Mucosa of descending colon (tissue), 3 donors: ENCODE data around the gene ZBTB3. TPM values are rescaled to one million over a fixed set of nuclear protein-coding genes. Genes with fewer than 3 reads are reported as not detected.

Experiments
- ATAC-seq: fragments of 200-7000 bp; cut with Tn5 transposase; one replicate; pipeline ENCODE4 v1.9.1; 2020; ENCODE audit warnings: mild to moderate bottlenecking, moderate library complexity
- DNase-seq, 3 donors: peaks; one replicate each; pipeline ENCODE4 v3.0.0-alpha.2; 2020
- H3K36me3 ChIP-seq: fragments of 200-600 bp; one replicate; pipeline ENCODE4 v1.8.0; 2021; ENCODE audit warnings: low read depth, mild to moderate bottlenecking
- H3K4me1 ChIP-seq: fragments of 200-600 bp; one replicate; pipeline ENCODE4 v1.8.0; 2021; ENCODE audit warnings: low read depth, mild to moderate bottlenecking
- H3K4me3 ChIP-seq: fragments of 200-600 bp; one replicate; pipeline ENCODE4 v1.8.0; 2021; ENCODE audit warnings: mild to moderate bottlenecking
- H3K9me3 ChIP-seq: fragments of 200-600 bp; one replicate; pipeline ENCODE4 v1.8.0; 2021; ENCODE audit warnings: mild to moderate bottlenecking
- CTCF ChIP-seq: fragments of 200-600 bp; IDR thresholded peaks from one replicate; pipeline ENCODE4 v1.8.0; 2022; ENCODE audit warnings: antibody characterized with exemption, mild to moderate bottlenecking
- intact Hi-C, 2 donors: fragments of 100-400 bp; cut with DNase I in 1 of 2; cut with micrococcal nuclease in 1 of 2; formaldehyde crosslinking; loops; one replicate each; pipeline versions ENCODE4 v1.11.0 to v1.11.1; 2022; cut with DNase I, micrococcal nuclease
- total RNA-seq, 3 donors: library from RNA; stranded (reverse); fragmentation: NEBNext Ultra II Directional in 2 of 3; extraction: Animal tissue kit (Norgen Biotek cat#: 25700) in 2 of 3; gene quantifications; one replicate each; pipeline versions ENCODE4 v1.2.1 to v1.2.4, GENCODE V29; 2021 to 2023
- donor health status: DM: no; HTN: no; CAD: no; lungs with moderate emphysema.
- donor health status: DM: no; HTN: no; CAD: no.
- donor health status: DM: no; HTN: yes; CAD: no.

The ZBTB3 gene
- total RNA-seq, 3 donors from 2014 or later, result 10.9 to 15.6 (median 13.0) TPM

DNA sequence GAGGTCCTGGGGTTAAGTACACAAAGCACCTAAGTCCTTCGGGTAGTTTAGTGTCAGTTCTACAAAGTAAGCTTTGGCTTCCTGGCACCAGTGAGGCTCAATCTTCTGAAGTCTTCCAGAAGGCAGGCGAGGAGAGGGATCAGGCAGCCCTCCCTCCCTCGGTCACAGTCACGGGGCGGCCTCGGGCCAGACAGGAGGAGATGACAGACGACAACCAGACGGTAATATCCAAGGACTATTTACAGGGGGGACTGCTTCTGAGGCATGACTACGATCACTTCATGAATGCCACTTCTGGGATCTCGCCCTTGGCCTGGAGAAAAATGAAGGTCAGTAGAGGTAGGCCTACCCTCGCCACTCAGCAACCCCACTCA, 38.2 kb upstream of the ZBTB3 start:
- H3K9me3 ChIP-seq, result no peaks in the 10 kb centered on the region
- TF ChIP-seq CTCF, result no peak
- peaks cover 29% of the 10 kb centered on the region for H3K4me1 ChIP-seq
- peaks cover 3% of the 10 kb centered on the region for H3K36me3 ChIP-seq
- H3K4me3 ChIP-seq, result peak overlapping the region; percentile 82
- intact Hi-C loops, result loop anchor here in 1 of 2 donors (5.0 kb wide), 1 partner anchor 70 kb away; no protein-coding TSS in a partner anchor
- ATAC-seq (no peak), DNase-seq (peak; percentile 24 to 57 (median 54))

GRCh38 chr11:62791501-62792201, 37.7 kb upstream of the ZBTB3 start, which contains the start of gene TMEM223:
TSS of gene TMEM223 (minus strand) at chr11:62792006. CDS start at chr11:62791994, 12 bp downstream.
- Histone ChIP-seq H3K4me1 (peaks cover 29% of the 10 kb centered on the region), H3K9me3 (no peaks in the 10 kb centered on the region), H3K4me3 (peak within 1 kb of the TSS; percentile 82), H3K36me3 (peaks cover 3% of the 10 kb centered on the region)
- intact Hi-C loops, result loop anchor here in 1 of 2 donors (5.0 kb wide), 1 partner anchor 71 kb away; no protein-coding TSS in a partner anchor
- peak; percentile 84 for ATAC-seq
- peak; percentile 93 to 94 (median 93) for DNase-seq
- TF ChIP-seq CTCF, result no peak

DNA sequence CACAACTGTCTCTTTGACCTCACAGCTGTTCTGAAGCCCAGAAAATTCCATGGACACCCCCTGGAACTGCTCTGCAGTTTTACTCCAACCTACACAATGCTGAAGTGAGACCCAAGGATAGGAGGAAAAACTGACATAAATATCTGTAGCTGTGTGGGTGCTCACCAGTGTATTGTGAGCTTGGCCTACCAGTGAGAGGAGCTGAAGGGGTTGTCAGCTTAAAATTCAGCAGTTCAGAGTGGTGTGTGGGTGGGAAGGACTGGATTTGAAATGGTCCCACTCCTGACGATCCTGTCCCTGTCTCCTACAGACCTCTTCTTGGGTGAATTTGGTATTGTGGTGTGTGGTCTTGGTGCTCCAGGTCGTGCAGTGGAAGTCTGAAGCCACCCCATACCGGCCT, 35.6 kb upstream of the ZBTB3 start:
- Histone ChIP-seq H3K4me1 (peaks cover 38% of the 10 kb centered on the region), H3K9me3 (no peaks in the 10 kb centered on the region), H3K4me3 (no peak overlapping the region), H3K36me3 (peaks cover 3% of the 10 kb centered on the region)
- no peak for TF ChIP-seq CTCF
- intact Hi-C loops, result no loop called here
- DNase-seq, result no peak
- ATAC-seq, result no peak

DNA sequence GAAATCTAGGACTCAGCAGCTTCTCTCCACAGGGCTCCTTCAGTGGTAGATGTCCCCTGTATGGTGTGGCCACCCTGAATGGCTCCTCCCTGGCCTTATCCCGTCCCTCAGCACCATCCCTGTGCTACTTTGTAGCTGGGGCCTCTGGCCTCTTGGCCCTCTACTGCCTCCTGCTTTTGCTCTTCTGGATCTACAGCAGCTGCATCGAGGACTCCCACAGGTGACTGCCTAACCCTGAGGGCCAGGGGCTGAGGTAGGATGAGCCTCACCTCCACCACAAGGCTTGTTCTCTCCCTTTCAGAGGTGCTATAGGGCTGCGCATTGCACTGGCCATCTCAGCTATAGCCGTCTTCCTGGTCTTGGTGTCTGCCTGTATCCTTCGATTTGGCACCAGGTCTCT, 35.0 kb upstream of the ZBTB3 start:
- H3K4me3 ChIP-seq, result no peak overlapping the region
- intact Hi-C loops, result no loop called here
- no peaks in the 10 kb centered on the region for H3K9me3 ChIP-seq
- TF ChIP-seq CTCF, result no peak
- ATAC-seq (no peak), DNase-seq (peak in 1 of 3 donors; percentile 28)
- H3K4me1 ChIP-seq, result peaks cover 38% of the 10 kb centered on the region
- H3K36me3 ChIP-seq, result peaks cover 3% of the 10 kb centered on the region

DNA sequence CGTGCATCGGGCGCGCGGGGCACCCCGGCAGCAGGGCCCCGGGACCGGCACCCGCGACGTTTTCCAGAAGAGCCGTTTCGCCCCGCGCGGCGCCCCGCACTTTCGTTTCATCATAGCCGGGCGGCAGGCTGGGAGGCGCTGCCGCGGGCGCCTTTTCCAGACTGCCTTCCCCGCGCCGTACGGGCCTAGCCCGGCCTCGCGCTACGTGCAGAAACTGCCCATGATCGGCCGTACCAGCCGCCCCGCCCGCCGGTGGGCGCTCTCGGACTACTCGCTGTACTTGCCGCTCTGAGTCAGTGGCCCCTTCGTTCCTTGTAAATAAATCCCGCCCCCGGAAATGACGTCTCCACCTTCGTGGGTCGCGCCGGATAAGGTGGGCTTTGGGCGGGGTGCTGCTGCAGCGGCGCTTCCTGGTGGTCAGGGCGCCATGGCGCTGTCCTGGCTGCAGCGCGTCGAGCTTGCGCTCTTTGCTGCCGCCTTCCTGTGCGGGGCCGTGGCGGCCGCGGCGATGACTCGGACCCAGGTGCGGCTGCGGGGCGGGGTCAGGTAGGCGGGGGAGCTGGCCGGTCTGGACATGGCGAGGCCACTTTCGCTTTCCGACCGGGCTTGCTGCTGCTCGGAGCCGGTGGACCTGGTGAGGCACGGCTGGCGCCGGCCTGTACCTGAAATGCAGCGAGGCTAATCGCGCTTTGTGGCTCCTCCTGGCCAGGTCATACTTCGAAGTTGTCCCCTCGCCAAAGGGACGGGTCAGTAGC, 33.2 kb upstream of the ZBTB3 start, which contains the start of gene TMEM179B:
TSS of gene TMEM179B (plus strand) at position 398 of the 755 bp plus-strand sequence. CDS start at position 428, 30 bp downstream.
- intact Hi-C loops, result loop anchor here in 1 of 2 donors (2.0 kb wide), 1 partner anchor 76 kb away; no protein-coding TSS in a partner anchor
- H3K4me1 ChIP-seq, result peaks cover 35% of the 10 kb centered on the region
- ATAC-seq, result peak; percentile 87

More for the DNA sequence above, 33.2 kb upstream of the ZBTB3 start, which contains the start of gene TMEM179B:
- peak within 1 kb of the TSS; percentile 98 for H3K4me3 ChIP-seq
- H3K9me3 ChIP-seq, result no peaks in the 10 kb centered on the region
- peak; percentile 44 for TF ChIP-seq CTCF
- DNase-seq, result peak; percentile 96 to 100 (median 98)
- no peaks in the 10 kb centered on the region for H3K36me3 ChIP-seq
